Naive thymus-derived CD4-positive, alpha-beta T cell (primary cell): Measurements from ENCODE around the gene ZNF175. TPM values are rescaled to one million over a fixed set of nuclear protein-coding genes. Genes with fewer than 3 reads are reported as not detected.

ENCODE experiments used
- ATAC-seq: fragments of 150-1000 bp; cut with Tn5 transposase; 2 replicates; pipeline ENCODE4 v1.10.0; 2021; ENCODE audit warnings: mild to moderate bottlenecking, moderate library complexity
- CTCF ChIA-PET: fragments of 350-600 bp; sonication (Branson Sonifier 250); formaldehyde crosslinking; loops from one replicate; lab custom pipeline; 2021; ENCODE audit warnings: antibody characterized with exemption; lab: Charles Lee
- POLR2A ChIA-PET: fragments of 350-600 bp; sonication (Branson Sonifier 250); formaldehyde crosslinking; loops from one replicate; lab custom pipeline; 2021; ENCODE audit warnings: antibody characterized with exemption, inconsistent platforms; lab: Charles Lee
- DNase-seq, 9 donors: peaks; one replicate each; pipeline versions ENCODE4 v3.0.0 to v3.0.0-alpha.2; 2020 to 2022; ENCODE audit warnings: mixed read lengths in 1 of 9
- H3K27ac ChIP-seq: one replicate; pipeline ENCODE4 v1.7.0; 2013; ENCODE audit warnings: mild to moderate bottlenecking, low read depth, low read length, moderate library complexity
- H3K27me3 ChIP-seq, 2 donors: one replicate each; pipeline ENCODE4 v1.7.0; 2013; ENCODE audit warnings: low read length in 2 of 2, mild to moderate bottlenecking in 2 of 2, moderate library complexity in 2 of 2; ENCODE audit not compliant: control insufficient read depth in 2 of 2, insufficient read depth in 2 of 2
- H3K36me3 ChIP-seq, 3 experiments: 1 replicate in 2 of 3; 2 replicates in 1 of 3; pipeline ENCODE4 v1.7.0; 2013; ENCODE audit warnings: low read length in 3 of 3, mild to moderate bottlenecking in 3 of 3, moderate library complexity in 1 of 3; ENCODE audit not compliant: insufficient read depth in 3 of 3, control insufficient read depth in 2 of 3
- H3K4me1 ChIP-seq, 2 donors: one replicate each; pipeline ENCODE4 v1.7.0; 2013; ENCODE audit warnings: low read length in 2 of 2, mild to moderate bottlenecking in 2 of 2, moderate library complexity in 1 of 2; ENCODE audit not compliant: control insufficient read depth in 2 of 2, insufficient read depth in 2 of 2
- H3K4me3 ChIP-seq: 2 replicates; pipeline ENCODE4 v1.7.0; 2013; ENCODE audit warnings: mild to moderate bottlenecking, low read length
- H3K9me3 ChIP-seq, 3 experiments: 1 replicate in 2 of 3; 2 replicates in 1 of 3; pipeline ENCODE4 v1.7.0; 2013; ENCODE audit warnings: low read length in 3 of 3; ENCODE audit not compliant: control insufficient read depth in 2 of 3
- H3K27ac Mint-ChIP-seq, 9 donors: one replicate each; pipeline ENCODE4 v1.8.0; 2020 to 2022; ENCODE audit warnings: mixed read lengths in 9 of 9, mild to moderate bottlenecking in 8 of 9, moderate library complexity in 5 of 9, inconsistent platforms in 2 of 9
- H3K27me3 Mint-ChIP-seq, 5 donors: one replicate each; pipeline ENCODE4 v1.8.0; 2021 to 2022; ENCODE audit warnings: mixed read lengths in 5 of 5, mild to moderate bottlenecking in 1 of 5
- H3K36me3 Mint-ChIP-seq, 5 donors: one replicate each; pipeline ENCODE4 v1.8.0; 2020 to 2022; ENCODE audit warnings: mixed read lengths in 5 of 5, mild to moderate bottlenecking in 3 of 5, inconsistent platforms in 1 of 5
- H3K4me1 Mint-ChIP-seq, 7 donors: one replicate each; pipeline ENCODE4 v1.8.0; 2020 to 2022; ENCODE audit warnings: mixed read lengths in 7 of 7, mild to moderate bottlenecking in 3 of 7, inconsistent platforms in 1 of 7
- H3K4me3 Mint-ChIP-seq, 10 donors: one replicate each; pipeline ENCODE4 v1.8.0; 2020 to 2022; ENCODE audit warnings: mild to moderate bottlenecking in 10 of 10, mixed read lengths in 10 of 10, moderate library complexity in 6 of 10, inconsistent platforms in 2 of 10
- H3K9me3 Mint-ChIP-seq, 11 donors: one replicate each; pipeline ENCODE4 v1.8.0; 2020 to 2022; ENCODE audit warnings: mixed read lengths in 11 of 11, mild to moderate bottlenecking in 4 of 11, inconsistent platforms in 1 of 11, moderate library complexity in 1 of 11
- intact Hi-C, 2 donors: fragments of 100-400 bp; cut with micrococcal nuclease; formaldehyde crosslinking; loops; one replicate each; pipeline ENCODE4 v1.15.1; 2023
- polyA plus RNA-seq, 2 donors: library from polyadenylated mRNA; unstranded; fragments of 300-500 nt; fragmentation: Illumina TruSeq; gene quantifications; one replicate each; pipeline ENCODE4 v1.2.3, GENCODE V29; 2021
- total RNA-seq, 6 experiments: library from RNA in 5 of 6; stranded (reverse) in 5 of 6; gene quantifications; 1 replicate in 5 of 6; 2 replicates in 1 of 6; pipeline ENCODE4 v1.2.3 and lab custom pipeline; 2021 to 2026

Gene ZNF175
- total RNA-seq = 10 to 100 TPM in 3 of 5 experiments, 1 to 10 TPM in 2; 6.8 to 19.1 (median 10.2) TPM
- polyA plus RNA-seq = 1 to 10 TPM; 2.6 to 4.8 TPM
- 10.8 reads per million, percentile 37 among the genes with 10 or more reads in this experiment for total RNA-seq (lab: John Stamatoyannopoulos, UW)

- H3K27me3 ChIP-seq = no peaks in the 10 kb centered on the region
- H3K9me3 Mint-ChIP-seq = peaks cover 0 to 8% (median 2%) of the 10 kb centered on the region in 11 donors
- peaks cover 0 to 8% (median 0%) of the 10 kb centered on the region in 3 experiments for H3K36me3 ChIP-seq
- peak within 1 kb of the TSS; percentile 84 for H3K4me3 ChIP-seq
- intact Hi-C loops = loop anchor here (1.0 to 5.0 kb wide), 4 partner anchors 23 to 601 kb away; partner anchors contain the start of genes CTU1 (in 1 of the 2) and ZNF836 (in 1 of the 2)
- peak within 1 kb of the TSS; percentile 82 to 99 (median 96) for H3K4me3 Mint-ChIP-seq
- ATAC-seq = peak; percentile 96
- DNase-seq = peak; percentile 41 to 79 (median 71)
- H3K27ac ChIP-seq = peak within 1 kb of the TSS; percentile 30
- H3K4me1 ChIP-seq = peaks cover 10 to 11% of the 10 kb centered on the region in 2 donors
- H3K27ac Mint-ChIP-seq = peak within 1 kb of the TSS; percentile 36 to 90 (median 80)
- peaks cover 4 to 18% (median 7%) of the 10 kb centered on the region in 5 donors for H3K27me3 Mint-ChIP-seq
- peaks cover 12 to 42% (median 31%) of the 10 kb centered on the region in 5 donors for H3K36me3 Mint-ChIP-seq
- ChIA-PET CTCF (interaction anchor here (0.6 kb wide), 1 partner anchor 146 kb away, joined by 3 read pairs; no protein-coding TSS in a partner anchor), POLR2A (no interaction called here)
- H3K4me1 Mint-ChIP-seq = peaks cover 21 to 45% (median 34%) of the 10 kb centered on the region in 7 donors
- no peaks in the 10 kb centered on the region for H3K9me3 ChIP-seq
Observed at GRCh38 chr19:51570962-51571575, at the start of gene ZNF175. ZNF175 (plus strand) TSS chr19:51571283; CDS start chr19:51573330, 2,047 bp downstream.

- peaks cover 0 to 4% (median 0%) of the 10 kb centered on the region in 7 donors for H3K4me1 Mint-ChIP-seq
- Histone ChIP-seq H3K4me3 (no peak overlapping the region), H3K9me3 (no peaks in the 10 kb centered on the region), H3K4me1 (no peaks in the 10 kb centered on the region), H3K36me3 (no peaks in the 10 kb centered on the region), H3K27me3 (no peaks in the 10 kb centered on the region), H3K27ac (no peak overlapping the region)
- ATAC-seq (no peak), DNase-seq (no peak)
- peaks cover 0 to 3% (median 0%) of the 10 kb centered on the region in 11 donors for H3K9me3 Mint-ChIP-seq
- POLR2A ChIA-PET = no interaction called here
- H3K27me3 Mint-ChIP-seq = peaks cover 23 to 55% (median 46%) of the 10 kb centered on the region in 5 donors
- H3K36me3 Mint-ChIP-seq = peaks cover 0 to 4% (median 3%) of the 10 kb centered on the region in 5 donors
- no peak overlapping the region for H3K4me3 Mint-ChIP-seq
- CTCF ChIA-PET = interaction anchor here (1.1 kb wide), 1 partner anchor 100 kb away, joined by 4 read pairs; no protein-coding TSS in a partner anchor
- H3K27ac Mint-ChIP-seq = no peak overlapping the region
- intact Hi-C loops = no loop called here
Observed at GRCh38 chr19:51521357-51521756, 49.7 kb upstream of the ZNF175 start.

GRCh38 chr19:51521781-51522180 lies 49.3 kb upstream of the ZNF175 start:
- peaks cover 0 to 3% (median 0%) of the 10 kb centered on the region in 11 donors for H3K9me3 Mint-ChIP-seq
- peaks cover 0 to 4% (median 3%) of the 10 kb centered on the region in 5 donors for H3K36me3 Mint-ChIP-seq
- no peaks in the 10 kb centered on the region for H3K9me3 ChIP-seq
- no peak overlapping the region for H3K27ac ChIP-seq
- DNase-seq (no peak), ATAC-seq (no peak)
- ChIA-PET POLR2A (no interaction called here), CTCF (interaction anchor here (1.1 kb wide), 1 partner anchor 100 kb away, joined by 4 read pairs; no protein-coding TSS in a partner anchor)
- H3K4me1 ChIP-seq = no peaks in the 10 kb centered on the region
- H3K4me3 ChIP-seq = no peak overlapping the region
- no peaks in the 10 kb centered on the region for H3K27me3 ChIP-seq
- H3K27ac Mint-ChIP-seq = no peak overlapping the region
- H3K36me3 ChIP-seq = no peaks in the 10 kb centered on the region
- H3K4me3 Mint-ChIP-seq = no peak overlapping the region
- peaks cover 24 to 52% (median 43%) of the 10 kb centered on the region in 5 donors for H3K27me3 Mint-ChIP-seq
- peaks cover 0 to 4% (median 0%) of the 10 kb centered on the region in 7 donors for H3K4me1 Mint-ChIP-seq
- intact Hi-C loops = no loop called here

- Mint-ChIP-seq H3K9me3 (peaks cover 0 to 3% (median 0%) of the 10 kb centered on the region in 11 donors), H3K27ac (no peak overlapping the region), H3K4me1 (peaks cover 0 to 4% (median 0%) of the 10 kb centered on the region in 7 donors), H3K27me3 (peaks cover 20 to 45% (median 34%) of the 10 kb centered on the region in 5 donors), H3K36me3 (no peaks in the 10 kb centered on the region), H3K4me3 (no peak overlapping the region)
- no peak for DNase-seq
- Histone ChIP-seq H3K27ac (no peak overlapping the region), H3K4me1 (no peaks in the 10 kb centered on the region), H3K4me3 (no peak overlapping the region), H3K36me3 (no peaks in the 10 kb centered on the region), H3K9me3 (no peaks in the 10 kb centered on the region), H3K27me3 (no peaks in the 10 kb centered on the region)
- ATAC-seq = no peak
- intact Hi-C loops = no loop called here
- CTCF ChIA-PET = no interaction called here
- POLR2A ChIA-PET = no interaction called here
Observed at GRCh38 chr19:51524666-51525264, 46.3 kb upstream of the ZNF175 start.

- H3K27me3 ChIP-seq = no peaks in the 10 kb centered on the region
- H3K36me3 Mint-ChIP-seq = no peaks in the 10 kb centered on the region
- CTCF ChIA-PET = no interaction called here
- no peak for ATAC-seq
- peaks cover 28 to 50% (median 34%) of the 10 kb centered on the region in 5 donors for H3K27me3 Mint-ChIP-seq
- peaks cover 0 to 3% (median 0%) of the 10 kb centered on the region in 11 donors for H3K9me3 Mint-ChIP-seq
- no peaks in the 10 kb centered on the region for H3K9me3 ChIP-seq
- POLR2A ChIA-PET = no interaction called here
- H3K4me1 Mint-ChIP-seq = peaks cover 0 to 2% (median 0%) of the 10 kb centered on the region in 7 donors
- H3K4me3 Mint-ChIP-seq = no peak overlapping the region
- no peak overlapping the region for H3K27ac ChIP-seq
- H3K27ac Mint-ChIP-seq = no peak overlapping the region
- H3K4me1 ChIP-seq = no peaks in the 10 kb centered on the region
- no peak for DNase-seq
- no peak overlapping the region for H3K4me3 ChIP-seq
- intact Hi-C loops = no loop called here
- no peaks in the 10 kb centered on the region for H3K36me3 ChIP-seq
Observed at GRCh38 chr19:51525651-51526050, 45.4 kb upstream of the ZNF175 start.

- Mint-ChIP-seq H3K4me3 (no peak overlapping the region), H3K36me3 (no peaks in the 10 kb centered on the region), H3K27me3 (peaks cover 29 to 41% (median 40%) of the 10 kb centered on the region in 5 donors), H3K9me3 (peaks cover 0 to 5% (median 0%) of the 10 kb centered on the region in 11 donors), H3K27ac (no peak overlapping the region), H3K4me1 (peaks cover 0 to 6% (median 0%) of the 10 kb centered on the region in 7 donors)
- H3K27me3 ChIP-seq = peaks cover 0 to 7% of the 10 kb centered on the region in 2 donors
- H3K27ac ChIP-seq = no peak overlapping the region
- H3K36me3 ChIP-seq = no peaks in the 10 kb centered on the region
- DNase-seq (no peak), ATAC-seq (no peak)
- intact Hi-C loops = no loop called here
- no peaks in the 10 kb centered on the region for H3K9me3 ChIP-seq
- no peaks in the 10 kb centered on the region for H3K4me1 ChIP-seq
- POLR2A ChIA-PET = no interaction called here
- CTCF ChIA-PET = no interaction called here
- H3K4me3 ChIP-seq = no peak overlapping the region
Observed at GRCh38 chr19:51529301-51529700, 41.8 kb upstream of the ZNF175 start.
